Caco-2 (cell line): ENCODE results near the gene FUBP3. TPM values are rescaled to one million over a fixed set of nuclear protein-coding genes. Genes with fewer than 3 reads are reported as not detected.

Experiments
- BruUV-seq: library from RNA; stranded (reverse); fragments of 400-500 nt; replicated peaks from 2 replicates; lab custom pipeline; 2021; lab: Mats Ljungman, UMichigan
- CTCF ChIA-PET: fragments of 300-600 bp; sonication (Branson Sonifier 250); formaldehyde crosslinking; loops from one replicate; lab custom pipeline; 2022; ENCODE audit warnings: antibody characterized with exemption; lab: Charles Lee
- POLR2A ChIA-PET: fragments of 300-600 bp; sonication (Branson Sonifier 250); formaldehyde crosslinking; loops from one replicate; lab custom pipeline; 2022; ENCODE audit warnings: antibody characterized with exemption; lab: Charles Lee
- DNase-seq, 2 experiments: peaks; one replicate each; pipeline versions ENCODE4 v3.0.0 to v3.0.0-alpha.2; 2020 to 2022
- H3K27me3 ChIP-seq: replicated peaks from 2 replicates; pipeline ENCODE4 v1.6.0; 2011; ENCODE audit warnings: low read length; ENCODE audit not compliant: control insufficient read depth, insufficient read depth
- H3K36me3 ChIP-seq: 2 replicates; pipeline ENCODE4 v1.5.1; 2011; ENCODE audit warnings: low read length; ENCODE audit not compliant: control insufficient read depth, insufficient read depth
- H3K4me1 ChIP-seq: fragments of 250-450 bp; sonication (Bioruptor Pico); 2 replicates; pipeline ENCODE4 v1.5.1; 2020; ENCODE audit warnings: mild to moderate bottlenecking
- H3K4me3 ChIP-seq: 2 replicates; pipeline ENCODE4 v1.5.1; 2011; ENCODE audit warnings: low read depth, mild to moderate bottlenecking, control low read depth, low read length
- H3K9me3 ChIP-seq: fragments of 250-450 bp; sonication (Bioruptor Pico); 2 replicates; pipeline ENCODE4 v1.5.1; 2020; ENCODE audit warnings: mild to moderate bottlenecking, moderate library complexity
- H3K27ac Mint-ChIP-seq: one replicate; pipeline ENCODE4 v1.8.0; 2022; ENCODE audit warnings: mixed read lengths; ENCODE audit not compliant: unreplicated experiment
- H3K27me3 Mint-ChIP-seq: one replicate; pipeline ENCODE4 v1.8.0; 2022; ENCODE audit warnings: mixed read lengths; ENCODE audit not compliant: insufficient read depth, unreplicated experiment
- H3K36me3 Mint-ChIP-seq: one replicate; pipeline ENCODE4 v1.8.0; 2022; ENCODE audit warnings: mild to moderate bottlenecking, mixed read lengths; ENCODE audit not compliant: insufficient read depth, unreplicated experiment
- H3K4me1 Mint-ChIP-seq: one replicate; pipeline ENCODE4 v1.8.0; 2022; ENCODE audit warnings: low read depth, mixed read lengths; ENCODE audit not compliant: unreplicated experiment
- H3K4me3 Mint-ChIP-seq: one replicate; pipeline ENCODE4 v1.8.0; 2022; ENCODE audit warnings: mild to moderate bottlenecking, moderate library complexity, mixed read lengths; ENCODE audit not compliant: unreplicated experiment
- H3K9me3 Mint-ChIP-seq: one replicate; pipeline ENCODE4 v1.8.0; 2022; ENCODE audit warnings: mixed read lengths; ENCODE audit not compliant: unreplicated experiment
- CTCF ChIP-seq, 2 experiments: fragments of 200-600 bp in 1 of 2; IDR thresholded peaks; 1 replicate in 1 of 2; 2 replicates in 1 of 2; pipeline versions ENCODE4 v1.5.1 to v1.8.0; 2011 to 2022; ENCODE audit warnings: antibody characterized with exemption in 1 of 2, control low read depth in 1 of 2, inconsistent platforms in 1 of 2, low read depth in 1 of 2, low read length in 1 of 2, mild to moderate bottlenecking in 1 of 2, moderate library complexity in 1 of 2; ENCODE audit not compliant: insufficient read depth in 1 of 2, severe bottlenecking in 1 of 2, unreplicated experiment in 1 of 2
- intact Hi-C: fragments of 100-400 bp; cut with micrococcal nuclease; formaldehyde crosslinking; loops from one replicate; pipeline ENCODE4 v1.10.0; 2022; ENCODE audit not compliant: unreplicated experiment
- total RNA-seq: library from RNA; stranded (reverse); gene quantifications from 2 replicates; pipeline ENCODE4 v1.2.3, GENCODE V29; 2022

Gene FUBP3
- total RNA-seq, 1 experiment from 2014 or later: 76.1 TPM

GRCh38 chr9:130537346-130538050 lies 41.9 kb upstream of the FUBP3 start:
- H3K4me3 Mint-ChIP-seq: no peak overlapping the region
- no peaks in the 10 kb centered on the region; the same call in 1 of the 2 replicates for H3K27me3 ChIP-seq
- no peak overlapping the region for H3K4me3 ChIP-seq
- peaks cover 6% of the 10 kb centered on the region for H3K4me1 Mint-ChIP-seq
- POLR2A ChIA-PET: no interaction called here
- no peak for TF ChIP-seq CTCF (IDR thresholded peaks at IDR 0.05; ENCODE audit: insufficient read depth in 1 of 2, low read depth in 1 of 2, low read length in 1 of 2, severe bottlenecking in 1 of 2, unreplicated experiment in 1 of 2)
- H3K27ac Mint-ChIP-seq: no peak overlapping the region
- H3K36me3 Mint-ChIP-seq: no peaks in the 10 kb centered on the region
- no TSS peak for BruUV-seq
- H3K27me3 Mint-ChIP-seq: peaks cover 19% of the 10 kb centered on the region
- H3K9me3 Mint-ChIP-seq: no peaks in the 10 kb centered on the region
- H3K4me1 ChIP-seq: no peaks in the 10 kb centered on the region
- no peaks in the 10 kb centered on the region for H3K36me3 ChIP-seq
- DNase-seq: no peak
- no peaks in the 10 kb centered on the region for H3K9me3 ChIP-seq
- intact Hi-C loops: no loop called here
- CTCF ChIA-PET: interaction anchor here (0.6 kb wide), 1 partner anchor 8 kb away, joined by 3 read pairs; no protein-coding TSS in a partner anchor

- ChIA-PET POLR2A (no interaction called here), CTCF (interaction anchor here (0.7 kb wide), 1 partner anchor 162 kb away, joined by 6 read pairs; no protein-coding TSS in a partner anchor)
- Histone ChIP-seq H3K27me3 (no peaks in the 10 kb centered on the region; the same call in 1 of the 2 replicates), H3K36me3 (no peaks in the 10 kb centered on the region), H3K9me3 (no peaks in the 10 kb centered on the region), H3K4me1 (no peaks in the 10 kb centered on the region), H3K4me3 (no peak overlapping the region)
- no peaks in the 10 kb centered on the region for H3K9me3 Mint-ChIP-seq
- DNase-seq: no peak
- peaks cover 22% of the 10 kb centered on the region for H3K27me3 Mint-ChIP-seq
- intact Hi-C loops: no loop called here
- no peak overlapping the region for H3K4me3 Mint-ChIP-seq
- H3K36me3 Mint-ChIP-seq: no peaks in the 10 kb centered on the region
- no peak overlapping the region for H3K27ac Mint-ChIP-seq
- no peak for TF ChIP-seq CTCF (IDR thresholded peaks at IDR 0.05; ENCODE audit: insufficient read depth in 1 of 2, low read depth in 1 of 2, low read length in 1 of 2, severe bottlenecking in 1 of 2, unreplicated experiment in 1 of 2)
- no TSS peak for BruUV-seq
- H3K4me1 Mint-ChIP-seq: peaks cover 6% of the 10 kb centered on the region
These were observed 39.8 kb upstream of the FUBP3 start for GRCh38 chr9:130539420-130540223.

DNA sequence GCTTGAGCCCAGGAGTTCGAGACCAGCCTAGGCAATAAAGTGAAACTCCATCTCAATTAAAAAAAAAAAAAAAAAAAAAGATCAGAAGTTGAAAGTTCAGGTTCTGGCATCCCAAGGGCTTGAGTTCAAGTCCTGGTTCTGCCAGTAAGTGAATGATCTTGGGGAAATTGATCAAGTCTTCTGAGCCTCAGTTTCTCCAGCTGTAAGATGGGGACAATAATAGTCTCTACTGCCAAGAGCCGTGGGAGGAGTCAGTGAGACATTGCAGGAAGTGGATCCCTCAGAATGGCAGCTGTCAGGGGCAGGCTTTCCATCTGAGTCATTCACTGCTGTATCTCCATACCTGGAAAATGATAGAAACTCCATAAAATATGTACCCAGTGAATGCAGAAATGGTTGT lies 37.8 kb upstream of the FUBP3 start:
- BruUV-seq: no TSS peak
- H3K4me1 ChIP-seq: no peaks in the 10 kb centered on the region
- ChIA-PET POLR2A (no interaction called here), CTCF (interaction anchor here (0.7 kb wide), 1 partner anchor 159 kb away, joined by 4 read pairs; no protein-coding TSS in a partner anchor)
- intact Hi-C loops: no loop called here
- no peak overlapping the region for H3K4me3 Mint-ChIP-seq
- peaks cover 6% of the 10 kb centered on the region for H3K4me1 Mint-ChIP-seq
- no peaks in the 10 kb centered on the region for H3K36me3 Mint-ChIP-seq
- H3K27ac Mint-ChIP-seq: no peak overlapping the region
- DNase-seq: no peak
- no peaks in the 10 kb centered on the region for H3K9me3 ChIP-seq
- no peak overlapping the region for H3K4me3 ChIP-seq
- TF ChIP-seq CTCF (IDR thresholded peaks at IDR 0.05; ENCODE audit: insufficient read depth in 1 of 2, low read depth in 1 of 2, low read length in 1 of 2, severe bottlenecking in 1 of 2, unreplicated experiment in 1 of 2): no peak
- no peaks in the 10 kb centered on the region for H3K9me3 Mint-ChIP-seq
- no peaks in the 10 kb centered on the region for H3K36me3 ChIP-seq
- H3K27me3 ChIP-seq: no peaks in the 10 kb centered on the region; the same call in 1 of the 2 replicates
- peaks cover 16% of the 10 kb centered on the region for H3K27me3 Mint-ChIP-seq
